ENCODE data around the gene CASZ1. TPM values are rescaled to one million over a fixed set of nuclear protein-coding genes. Genes with fewer than 3 reads are reported as not detected.

Gene CASZ1
- total RNA-seq, 1 donor from 2014 or later, result 11.8 TPM

DNA sequence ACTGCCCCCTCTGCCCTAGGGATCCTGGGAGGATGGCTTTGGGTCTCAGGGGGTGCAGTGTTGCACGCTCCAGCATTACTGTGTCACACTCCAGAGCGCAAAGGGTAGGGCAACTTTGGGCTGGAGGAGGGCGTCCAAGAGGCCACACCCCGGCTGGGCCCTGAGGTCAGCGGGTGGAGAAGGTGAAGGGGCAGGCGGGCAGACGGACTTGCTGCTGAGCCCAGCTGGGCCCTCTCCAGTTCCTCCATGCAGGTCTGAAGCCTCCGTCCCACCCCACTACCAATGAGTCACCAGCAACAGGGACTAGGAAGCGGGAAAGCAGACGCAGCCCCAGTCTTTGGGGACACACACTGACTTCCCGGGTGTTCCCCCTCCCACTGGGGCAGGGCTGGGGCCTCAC is 116.0 kb downstream of the CASZ1 start:
- no peak overlapping the region for H3K4me3 ChIP-seq (ENCODE audit: low read depth, low read length)
- TF ChIP-seq, protein P1, sequence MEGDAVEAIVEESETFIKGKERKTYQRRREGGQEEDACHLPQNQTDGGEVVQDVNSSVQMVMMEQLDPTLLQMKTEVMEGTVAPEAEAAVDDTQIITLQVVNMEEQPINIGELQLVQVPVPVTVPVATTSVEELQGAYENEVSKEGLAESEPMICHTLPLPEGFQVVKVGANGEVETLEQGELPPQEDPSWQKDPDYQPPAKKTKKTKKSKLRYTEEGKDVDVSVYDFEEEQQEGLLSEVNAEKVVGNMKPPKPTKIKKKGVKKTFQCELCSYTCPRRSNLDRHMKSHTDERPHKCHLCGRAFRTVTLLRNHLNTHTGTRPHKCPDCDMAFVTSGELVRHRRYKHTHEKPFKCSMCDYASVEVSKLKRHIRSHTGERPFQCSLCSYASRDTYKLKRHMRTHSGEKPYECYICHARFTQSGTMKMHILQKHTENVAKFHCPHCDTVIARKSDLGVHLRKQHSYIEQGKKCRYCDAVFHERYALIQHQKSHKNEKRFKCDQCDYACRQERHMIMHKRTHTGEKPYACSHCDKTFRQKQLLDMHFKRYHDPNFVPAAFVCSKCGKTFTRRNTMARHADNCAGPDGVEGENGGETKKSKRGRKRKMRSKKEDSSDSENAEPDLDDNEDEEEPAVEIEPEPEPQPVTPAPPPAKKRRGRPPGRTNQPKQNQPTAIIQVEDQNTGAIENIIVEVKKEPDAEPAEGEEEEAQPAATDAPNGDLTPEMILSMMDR (conservative IDR thresholded peaks at IDR 0.05; ENCODE audit: low read depth, low read length), result no peak
- no peak for DNase-seq (ENCODE audit: low read depth)

DNA sequence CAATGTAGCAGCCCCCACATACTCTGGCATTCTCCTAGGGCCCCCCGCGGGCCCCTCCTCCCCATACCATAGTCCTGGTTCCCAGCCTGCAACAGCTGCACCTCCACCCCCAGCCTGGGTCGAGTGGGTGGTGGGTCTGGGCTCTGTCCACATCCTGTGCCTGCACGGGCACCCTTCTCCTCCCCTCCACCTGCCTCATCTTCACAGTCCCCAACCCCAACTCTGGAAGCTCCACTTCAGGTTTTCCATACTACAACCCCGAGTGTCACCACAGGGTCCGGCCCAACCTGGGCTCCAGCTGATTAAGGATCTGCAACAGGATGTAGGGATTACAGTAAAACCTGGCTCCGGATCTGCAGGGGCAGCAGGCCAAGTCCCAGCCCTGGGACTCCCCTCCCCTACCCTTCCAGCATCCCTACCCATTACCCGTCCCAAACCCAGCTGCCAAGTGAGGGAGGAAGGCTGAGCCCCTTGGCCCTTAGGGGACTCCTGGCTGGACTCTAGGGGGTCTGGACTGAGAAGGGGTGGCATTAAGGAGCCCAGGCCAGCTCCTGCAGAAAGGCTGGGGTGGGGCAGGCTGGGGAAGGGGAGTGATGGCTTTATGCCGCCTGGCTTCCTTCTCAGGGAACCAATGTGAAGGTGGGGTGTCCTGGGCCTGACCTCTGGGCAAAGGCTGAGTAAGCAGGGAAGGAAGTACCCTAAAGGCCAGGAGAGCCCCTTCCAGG is 116.8 kb downstream of the CASZ1 start:
- H3K4me3 ChIP-seq (ENCODE audit: low read depth, low read length), result no peak overlapping the region
- TF ChIP-seq, protein P1 (conservative IDR thresholded peaks at IDR 0.05; ENCODE audit: low read depth, low read length), result no peak
- no peak for DNase-seq (ENCODE audit: low read depth)

- DNase-seq (ENCODE audit: low read depth), result no peak
- H3K4me3 ChIP-seq (ENCODE audit: low read depth, low read length), result no peak overlapping the region
- TF ChIP-seq, protein P1 (conservative IDR thresholded peaks at IDR 0.05; ENCODE audit: low read depth, low read length), result no peak
These were observed 117.6 kb downstream of the CASZ1 start for GRCh38 chr1:10678852-10679251.

DNA sequence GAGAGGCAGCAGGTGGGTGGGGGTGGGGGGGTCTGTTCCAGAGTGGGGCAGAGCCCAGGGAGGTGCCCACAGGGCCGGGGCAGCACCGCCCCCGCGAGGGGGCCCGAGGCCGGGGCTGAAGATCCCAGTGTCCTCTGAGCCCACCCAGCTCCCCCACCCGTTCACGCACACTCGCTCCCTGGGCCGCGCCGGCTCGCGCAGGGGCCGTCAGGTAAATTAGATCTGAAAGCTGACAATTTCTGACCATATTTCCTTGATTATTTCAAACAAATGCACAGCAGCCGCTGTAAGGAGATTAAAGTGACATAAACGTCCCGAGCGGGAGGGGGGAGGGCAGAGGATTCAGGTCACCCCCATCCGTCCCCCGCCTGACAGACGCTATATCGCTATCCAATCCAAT is 118.0 kb downstream of the CASZ1 start:
- TF ChIP-seq, protein P1 (conservative IDR thresholded peaks at IDR 0.05; ENCODE audit: low read depth, low read length), result no peak
- no peak overlapping the region for H3K4me3 ChIP-seq (ENCODE audit: low read depth, low read length)
- no peak for DNase-seq (ENCODE audit: low read depth)

- H3K4me3 ChIP-seq (ENCODE audit: low read depth, low read length), result no peak overlapping the region
- TF ChIP-seq, protein P1 (conservative IDR thresholded peaks at IDR 0.05; ENCODE audit: low read depth, low read length), result no peak
- no peak for DNase-seq (ENCODE audit: low read depth)
These were observed 118.7 kb downstream of the CASZ1 start for GRCh38 chr1:10677491-10678391.

DNA sequence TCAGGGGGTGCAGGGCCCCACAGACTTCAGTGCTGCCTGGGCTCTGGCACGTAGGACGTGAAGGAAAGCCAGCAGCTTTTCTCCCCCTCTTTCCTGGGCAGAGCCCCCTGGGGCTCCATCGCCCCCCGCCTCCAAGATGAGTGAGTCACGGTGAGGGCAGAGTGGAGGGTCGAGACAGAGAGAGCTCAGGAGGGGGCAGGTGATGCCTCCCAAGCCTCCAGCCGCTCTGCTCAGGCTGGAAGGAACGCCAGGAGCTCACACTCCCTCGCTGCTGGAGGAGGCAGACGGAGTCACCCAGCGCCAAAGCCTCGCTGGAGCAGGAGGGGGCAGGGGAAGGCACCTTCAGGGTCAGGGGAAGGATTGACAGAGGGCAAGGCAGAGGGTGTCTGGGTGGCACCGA is 119.5 kb downstream of the CASZ1 start:
- no peak overlapping the region for H3K4me3 ChIP-seq (ENCODE audit: low read depth, low read length)
- TF ChIP-seq, protein P1 (conservative IDR thresholded peaks at IDR 0.05; ENCODE audit: low read depth, low read length), result no peak
- no peak for DNase-seq (ENCODE audit: low read depth)

All from epithelial cell of proximal tubule (primary cell).